K562 (cell line): Measurements from ENCODE around the gene GIPC3.

Experiments
- ATF1 ChIP-seq, 2 experiments: fragments of 450-650 bp in 1 of 2; IDR thresholded peaks; 2 replicates each; pipeline ENCODE4 v1.6.1; 2016; ENCODE audit warnings: missing compliant biosample characterization in 1 of 2, missing genetic modification characterization in 1 of 2
- CEBPB ChIP-seq: fragments of 450-650 bp; IDR thresholded peaks from 2 replicates; pipeline ENCODE4 v1.6.1; 2016; ENCODE audit warnings: missing genetic modification characterization, missing compliant biosample characterization
- DDX20 ChIP-seq: fragments of 450-650 bp; IDR thresholded peaks from 2 replicates; pipeline ENCODE4 v1.6.1; 2016; ENCODE audit warnings: missing genetic modification characterization, low read depth, mild to moderate bottlenecking, missing compliant biosample characterization, moderate library complexity
- EP300 ChIP-seq: IDR thresholded peaks from 2 replicates; pipeline ENCODE4 v1.6.1; 2012; ENCODE audit warnings: low read length, improper control_type of control experiment
- EZH2 ChIP-seq: IDR thresholded peaks from 2 replicates; pipeline ENCODE4 v1.6.1; 2012; ENCODE audit warnings: low read depth, mild to moderate bottlenecking, inconsistent platforms, low read length, borderline replicate concordance
- FIP1L1 ChIP-seq: fragments of 200-400 bp; formaldehyde crosslinking; IDR thresholded peaks from 2 replicates; pipeline ENCODE4 v1.6.1; 2018; ENCODE audit warnings: mild to moderate bottlenecking, low read depth, low read length; ENCODE audit not compliant: poor library complexity, severe bottlenecking
- POLR2A ChIP-seq: fragments of 450-650 bp; conservative IDR thresholded peaks from 2 replicates; pipeline ENCODE4 v1.6.1; 2016
- RAD21 ChIP-seq, 2 experiments: fragments of 250-450 bp in 1 of 2; fragments of 450-650 bp in 1 of 2; sonication (Bioruptor Pico) in 1 of 2; formaldehyde crosslinking in 1 of 2; IDR thresholded peaks in 1 of 2; conservative IDR thresholded peaks in 1 of 2; 2 replicates each; pipeline versions ENCODE4 v1.4.0 to v1.8.0; 2020 to 2022; ENCODE audit warnings: mild to moderate bottlenecking in 2 of 2, moderate library complexity in 1 of 2
- TF ChIP-seq, protein P1 (sequence below): fragments of 450-650 bp; IDR thresholded peaks from 2 replicates; pipeline ENCODE4 v1.6.1; 2016; ENCODE audit warnings: antibody characterized with exemption
- TF ChIP-seq, protein P2 (sequence below): sonication (generic); formaldehyde crosslinking; IDR thresholded peaks from 2 replicates; pipeline ENCODE4 v1.8.0; 2022; ENCODE audit warnings: mild to moderate bottlenecking, low read depth, missing genetic modification reagents
- TF ChIP-seq, protein P3 (sequence below), 2 experiments: fragments of 450-650 bp; formaldehyde crosslinking in 1 of 2; IDR thresholded peaks; 2 replicates each; pipeline versions ENCODE4 v1.4.0 to v1.6.1; 2014 to 2020; ENCODE audit warnings: mild to moderate bottlenecking in 2 of 2, borderline replicate concordance in 1 of 2, low read depth in 1 of 2
- TF ChIP-seq, protein P4 (sequence below): fragments of 450-650 bp; formaldehyde crosslinking; IDR thresholded peaks from 2 replicates; pipeline ENCODE4 v1.4.0; 2022; ENCODE audit warnings: mild to moderate bottlenecking, moderate library complexity

DNA sequence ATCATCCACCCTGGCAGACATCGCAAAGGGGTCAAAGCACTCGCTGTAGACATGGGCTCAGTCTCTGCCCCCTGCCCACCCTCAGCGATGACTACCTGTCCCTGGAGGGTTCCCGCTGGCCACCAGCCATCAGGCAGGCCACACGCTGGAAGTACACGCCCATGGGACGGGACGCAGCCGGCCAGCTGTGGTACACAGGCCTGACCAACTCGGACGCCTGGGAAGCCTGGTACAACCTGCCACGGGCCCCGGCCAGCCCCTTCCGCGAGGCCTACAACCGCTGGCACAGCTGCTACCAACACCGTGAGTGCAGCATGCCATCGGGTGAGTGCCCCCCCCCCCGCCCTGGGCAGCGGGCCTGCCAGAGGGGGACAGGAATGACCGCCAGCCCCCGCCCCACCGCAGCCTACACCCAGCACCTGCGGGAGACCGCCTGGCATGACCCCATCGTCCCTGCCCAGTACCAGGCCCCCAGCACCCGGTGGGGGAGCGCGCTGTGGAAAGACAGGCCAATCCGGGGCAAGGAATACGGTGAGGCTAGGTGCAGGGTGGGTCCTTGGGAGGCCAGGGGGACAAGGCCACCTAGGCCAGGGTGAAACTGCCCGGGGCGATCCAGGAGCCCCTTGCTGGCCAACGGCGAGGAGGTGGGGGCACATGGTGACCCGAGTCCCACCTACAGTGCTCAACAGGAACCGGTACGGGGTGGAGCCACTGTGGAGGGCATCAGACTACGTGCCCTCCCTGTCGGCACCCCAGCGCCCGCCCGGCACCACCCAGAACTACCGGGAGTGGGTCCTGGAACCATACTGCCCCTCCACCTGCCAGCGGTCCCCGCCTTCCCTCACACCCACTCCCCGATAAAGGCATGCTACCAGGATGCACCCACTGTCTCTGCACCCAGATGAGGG, 41.9 kb upstream of the GIPC3 start:
- TF ChIP-seq POLR2A (peak; percentile 19; the same call in 1 of the 2 replicates), RAD21 (CRISPR knock-in tag; conservative IDR thresholded peaks at IDR 0.05 in 1 of 2, IDR thresholded peaks at IDR 0.05 in 1 of 2) (no peak), ATF1 (CRISPR knock-in tag; IDR thresholded peaks at IDR 0.05) (no peak), ATF1 (tag; IDR thresholded peaks at IDR 0.05) (no peak), EZH2 (no peak), EP300 (no peak), FIP1L1 (no peak), CEBPB (tag) (no peak), DDX20 (tag) (no peak)
- TF ChIP-seq, protein P1, sequence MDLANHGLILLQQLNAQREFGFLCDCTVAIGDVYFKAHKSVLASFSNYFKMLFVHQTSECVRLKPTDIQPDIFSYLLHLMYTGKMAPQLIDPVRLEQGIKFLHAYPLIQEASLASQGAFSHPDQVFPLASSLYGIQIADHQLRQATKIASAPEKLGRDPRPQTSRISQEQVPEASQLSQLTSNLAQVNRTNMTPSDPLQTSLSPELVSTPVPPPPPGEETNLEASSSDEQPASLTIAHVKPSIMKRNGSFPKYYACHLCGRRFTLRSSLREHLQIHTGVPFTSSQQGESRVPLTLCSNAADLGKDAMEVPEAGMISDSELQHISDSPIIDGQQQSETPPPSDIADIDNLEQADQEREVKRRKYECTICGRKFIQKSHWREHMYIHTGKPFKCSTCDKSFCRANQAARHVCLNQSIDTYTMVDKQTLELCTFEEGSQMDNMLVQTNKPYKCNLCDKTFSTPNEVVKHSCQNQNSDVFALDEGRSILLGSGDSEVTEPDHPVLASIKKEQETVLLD: no peak
- TF ChIP-seq, protein P2, sequence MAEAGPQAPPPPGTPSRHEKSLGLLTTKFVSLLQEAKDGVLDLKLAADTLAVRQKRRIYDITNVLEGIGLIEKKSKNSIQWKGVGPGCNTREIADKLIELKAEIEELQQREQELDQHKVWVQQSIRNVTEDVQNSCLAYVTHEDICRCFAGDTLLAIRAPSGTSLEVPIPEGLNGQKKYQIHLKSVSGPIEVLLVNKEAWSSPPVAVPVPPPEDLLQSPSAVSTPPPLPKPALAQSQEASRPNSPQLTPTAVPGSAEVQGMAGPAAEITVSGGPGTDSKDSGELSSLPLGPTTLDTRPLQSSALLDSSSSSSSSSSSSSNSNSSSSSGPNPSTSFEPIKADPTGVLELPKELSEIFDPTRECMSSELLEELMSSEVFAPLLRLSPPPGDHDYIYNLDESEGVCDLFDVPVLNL (CRISPR knock-in tag): no peak
- TF ChIP-seq, protein P3, sequence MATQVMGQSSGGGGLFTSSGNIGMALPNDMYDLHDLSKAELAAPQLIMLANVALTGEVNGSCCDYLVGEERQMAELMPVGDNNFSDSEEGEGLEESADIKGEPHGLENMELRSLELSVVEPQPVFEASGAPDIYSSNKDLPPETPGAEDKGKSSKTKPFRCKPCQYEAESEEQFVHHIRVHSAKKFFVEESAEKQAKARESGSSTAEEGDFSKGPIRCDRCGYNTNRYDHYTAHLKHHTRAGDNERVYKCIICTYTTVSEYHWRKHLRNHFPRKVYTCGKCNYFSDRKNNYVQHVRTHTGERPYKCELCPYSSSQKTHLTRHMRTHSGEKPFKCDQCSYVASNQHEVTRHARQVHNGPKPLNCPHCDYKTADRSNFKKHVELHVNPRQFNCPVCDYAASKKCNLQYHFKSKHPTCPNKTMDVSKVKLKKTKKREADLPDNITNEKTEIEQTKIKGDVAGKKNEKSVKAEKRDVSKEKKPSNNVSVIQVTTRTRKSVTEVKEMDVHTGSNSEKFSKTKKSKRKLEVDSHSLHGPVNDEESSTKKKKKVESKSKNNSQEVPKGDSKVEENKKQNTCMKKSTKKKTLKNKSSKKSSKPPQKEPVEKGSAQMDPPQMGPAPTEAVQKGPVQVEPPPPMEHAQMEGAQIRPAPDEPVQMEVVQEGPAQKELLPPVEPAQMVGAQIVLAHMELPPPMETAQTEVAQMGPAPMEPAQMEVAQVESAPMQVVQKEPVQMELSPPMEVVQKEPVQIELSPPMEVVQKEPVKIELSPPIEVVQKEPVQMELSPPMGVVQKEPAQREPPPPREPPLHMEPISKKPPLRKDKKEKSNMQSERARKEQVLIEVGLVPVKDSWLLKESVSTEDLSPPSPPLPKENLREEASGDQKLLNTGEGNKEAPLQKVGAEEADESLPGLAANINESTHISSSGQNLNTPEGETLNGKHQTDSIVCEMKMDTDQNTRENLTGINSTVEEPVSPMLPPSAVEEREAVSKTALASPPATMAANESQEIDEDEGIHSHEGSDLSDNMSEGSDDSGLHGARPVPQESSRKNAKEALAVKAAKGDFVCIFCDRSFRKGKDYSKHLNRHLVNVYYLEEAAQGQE (IDR thresholded peaks at IDR 0.05; ENCODE audit: borderline replicate concordance): no peak
- TF ChIP-seq, protein P3 (CRISPR knock-in tag; IDR thresholded peaks at IDR 0.05; ENCODE audit: low read depth): no peak
- TF ChIP-seq, protein P4, sequence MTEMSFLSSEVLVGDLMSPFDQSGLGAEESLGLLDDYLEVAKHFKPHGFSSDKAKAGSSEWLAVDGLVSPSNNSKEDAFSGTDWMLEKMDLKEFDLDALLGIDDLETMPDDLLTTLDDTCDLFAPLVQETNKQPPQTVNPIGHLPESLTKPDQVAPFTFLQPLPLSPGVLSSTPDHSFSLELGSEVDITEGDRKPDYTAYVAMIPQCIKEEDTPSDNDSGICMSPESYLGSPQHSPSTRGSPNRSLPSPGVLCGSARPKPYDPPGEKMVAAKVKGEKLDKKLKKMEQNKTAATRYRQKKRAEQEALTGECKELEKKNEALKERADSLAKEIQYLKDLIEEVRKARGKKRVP (CRISPR knock-in tag): no peak
